ENCODE measurements around the gene CCDC88C.

DNA sequence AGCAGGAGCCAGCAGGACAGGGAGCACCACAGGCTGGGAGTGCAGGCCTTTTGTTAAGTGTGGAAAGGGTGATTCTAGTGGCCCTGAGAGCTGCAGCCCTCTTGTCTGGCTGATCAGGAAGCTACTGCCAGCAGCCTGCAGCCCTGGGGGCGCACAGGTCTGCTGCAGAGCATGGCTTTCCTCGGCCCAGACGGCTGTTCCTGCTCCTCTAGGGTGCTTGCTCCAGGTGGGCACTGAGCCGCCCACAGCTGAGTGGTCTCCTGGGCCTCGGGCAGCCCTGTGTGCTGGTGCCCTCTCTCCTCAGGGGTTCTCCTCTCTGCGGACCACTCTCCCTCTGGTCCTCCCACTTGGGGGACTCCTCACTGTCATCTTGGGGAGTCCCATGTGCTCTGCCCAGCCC, 18.9 kb downstream of the CCDC88C start:
- TF ChIP-seq, protein P1, sequence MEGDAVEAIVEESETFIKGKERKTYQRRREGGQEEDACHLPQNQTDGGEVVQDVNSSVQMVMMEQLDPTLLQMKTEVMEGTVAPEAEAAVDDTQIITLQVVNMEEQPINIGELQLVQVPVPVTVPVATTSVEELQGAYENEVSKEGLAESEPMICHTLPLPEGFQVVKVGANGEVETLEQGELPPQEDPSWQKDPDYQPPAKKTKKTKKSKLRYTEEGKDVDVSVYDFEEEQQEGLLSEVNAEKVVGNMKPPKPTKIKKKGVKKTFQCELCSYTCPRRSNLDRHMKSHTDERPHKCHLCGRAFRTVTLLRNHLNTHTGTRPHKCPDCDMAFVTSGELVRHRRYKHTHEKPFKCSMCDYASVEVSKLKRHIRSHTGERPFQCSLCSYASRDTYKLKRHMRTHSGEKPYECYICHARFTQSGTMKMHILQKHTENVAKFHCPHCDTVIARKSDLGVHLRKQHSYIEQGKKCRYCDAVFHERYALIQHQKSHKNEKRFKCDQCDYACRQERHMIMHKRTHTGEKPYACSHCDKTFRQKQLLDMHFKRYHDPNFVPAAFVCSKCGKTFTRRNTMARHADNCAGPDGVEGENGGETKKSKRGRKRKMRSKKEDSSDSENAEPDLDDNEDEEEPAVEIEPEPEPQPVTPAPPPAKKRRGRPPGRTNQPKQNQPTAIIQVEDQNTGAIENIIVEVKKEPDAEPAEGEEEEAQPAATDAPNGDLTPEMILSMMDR (IDR thresholded peaks at IDR 0.05): no peak
- no peak for TF ChIP-seq POLR2A (IDR thresholded peaks at IDR 0.05)
